DMS53 (cell line): ENCODE measurements around the gene PRKAR2B.
"Not testable (repeated sequence)": the region's sequence is repeated elsewhere in the genome, so short reads cannot be mapped to it uniquely, and the experiment has no call there.

Experiments
- DNase-seq: peaks from one replicate; lab custom pipeline; 2025; lab: John Stamatoyannopoulos, UW

The PRKAR2B gene

DNA sequence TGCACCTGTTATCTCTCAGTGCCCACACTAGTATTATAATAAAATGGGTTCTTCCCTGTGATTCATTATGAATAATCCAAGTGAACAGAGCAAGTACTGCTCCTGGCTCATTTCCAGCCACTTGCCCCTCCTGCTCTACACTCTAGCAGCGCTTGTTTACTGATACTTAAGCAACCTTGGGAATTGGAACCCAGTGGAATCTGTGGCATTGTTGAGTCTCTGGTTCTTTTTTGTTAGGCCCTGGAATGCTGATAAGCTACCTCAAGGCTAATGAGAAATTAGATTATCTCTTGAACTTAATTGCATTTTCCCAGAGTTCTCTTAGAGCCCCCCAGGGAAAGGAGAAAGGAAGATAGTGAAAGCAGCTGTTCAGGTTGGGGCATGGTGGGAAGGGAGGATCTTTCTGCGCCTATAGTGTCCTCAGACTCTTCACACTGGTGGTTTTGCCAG, 34.0 kb downstream of the PRKAR2B start:
- peak; percentile 48 for DNase-seq

DNA sequence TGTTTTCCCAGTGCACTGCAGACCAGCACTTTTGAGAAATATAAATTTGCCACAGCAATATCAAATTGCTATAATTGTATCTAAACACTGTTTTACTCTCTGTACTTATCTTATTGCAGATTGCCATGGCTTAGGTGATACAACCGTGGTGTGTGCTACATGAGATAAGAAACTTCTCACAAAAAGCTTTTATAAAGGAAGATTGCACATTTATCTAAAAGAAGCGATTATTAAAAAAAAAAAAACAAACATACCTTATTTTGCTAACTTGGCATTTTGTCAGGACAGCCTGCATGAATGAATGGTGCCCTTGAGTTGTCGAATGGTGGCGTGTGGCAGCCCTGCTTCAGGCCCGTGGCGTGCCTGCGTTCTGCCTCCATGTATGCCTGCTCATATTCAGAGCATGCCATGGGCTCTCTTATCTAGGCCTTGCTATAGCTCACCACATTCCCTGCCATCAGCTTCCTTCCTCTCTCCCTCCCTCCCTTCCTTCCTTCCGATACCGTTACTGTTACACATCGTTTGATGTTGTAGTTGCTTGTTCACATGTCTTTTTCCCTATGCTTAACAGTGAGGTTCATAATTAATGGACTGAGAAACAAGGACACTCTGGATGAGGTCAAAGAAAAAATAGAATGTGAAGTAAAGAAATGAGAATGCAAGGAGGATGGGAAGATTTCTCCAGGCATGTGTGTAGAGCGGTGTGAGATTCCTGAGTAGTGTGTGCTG, 34.9 kb downstream of the PRKAR2B start:
- DNase-seq: no peak

DNA sequence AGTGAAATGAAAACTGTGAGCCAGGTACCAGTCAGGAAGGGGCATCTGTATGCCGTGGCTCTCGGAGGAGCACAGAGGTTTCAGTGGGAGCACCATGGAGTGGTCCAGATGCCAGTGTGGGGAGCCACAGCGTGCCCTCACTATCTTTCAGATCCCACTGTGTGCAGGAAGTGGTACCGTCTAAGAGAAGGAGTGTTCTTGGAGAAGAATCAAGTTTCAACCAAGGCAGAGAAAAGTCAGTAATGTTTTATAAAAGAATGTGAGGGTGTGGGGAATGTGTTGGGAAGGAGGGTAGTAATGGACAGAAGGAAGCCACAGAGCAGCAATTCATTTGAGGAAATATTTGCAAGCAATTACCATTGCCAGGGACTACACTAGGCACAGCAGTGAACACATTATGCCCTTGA, 35.6 kb downstream of the PRKAR2B start:
- DNase-seq: no peak

DNA sequence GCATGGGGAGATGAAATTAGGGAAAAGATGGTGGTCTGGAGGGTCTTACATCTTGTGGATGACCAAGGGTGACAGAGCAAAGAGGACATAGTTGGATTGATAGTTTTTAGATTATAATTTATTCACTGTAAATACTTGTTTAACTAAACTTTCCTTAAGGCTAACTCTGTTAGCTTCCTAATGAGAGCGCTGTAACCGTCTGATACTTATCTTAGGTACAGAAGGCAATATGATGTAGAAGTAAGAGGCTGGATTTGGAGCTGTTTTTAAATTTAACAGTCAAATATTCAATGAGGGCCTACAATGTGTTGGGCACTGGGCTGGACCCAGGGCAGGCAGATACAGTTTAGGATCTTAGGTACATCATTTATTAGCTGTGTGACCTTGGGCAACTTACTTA, 36.0 kb downstream of the PRKAR2B start:
- DNase-seq: no peak

DNA sequence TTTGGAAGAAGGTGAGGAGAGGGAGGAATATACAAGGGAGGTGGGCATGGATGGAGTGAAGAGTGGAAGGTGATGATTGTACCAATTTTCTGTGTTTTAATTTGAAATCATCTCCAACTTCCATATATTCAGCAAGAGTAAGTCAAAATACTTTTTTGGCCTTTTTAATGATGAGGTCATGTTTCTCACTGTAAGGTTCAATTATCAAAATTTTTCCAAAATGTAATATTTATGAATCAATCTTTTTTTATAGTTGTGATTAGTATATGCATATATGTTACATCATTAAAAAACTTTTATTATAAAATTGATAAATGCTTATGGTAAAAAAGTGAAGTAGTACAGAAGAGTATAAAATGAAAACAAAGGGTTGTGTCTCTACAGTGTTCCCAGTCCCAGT, 40.7 kb downstream of the PRKAR2B start:
- no peak for DNase-seq

DNA sequence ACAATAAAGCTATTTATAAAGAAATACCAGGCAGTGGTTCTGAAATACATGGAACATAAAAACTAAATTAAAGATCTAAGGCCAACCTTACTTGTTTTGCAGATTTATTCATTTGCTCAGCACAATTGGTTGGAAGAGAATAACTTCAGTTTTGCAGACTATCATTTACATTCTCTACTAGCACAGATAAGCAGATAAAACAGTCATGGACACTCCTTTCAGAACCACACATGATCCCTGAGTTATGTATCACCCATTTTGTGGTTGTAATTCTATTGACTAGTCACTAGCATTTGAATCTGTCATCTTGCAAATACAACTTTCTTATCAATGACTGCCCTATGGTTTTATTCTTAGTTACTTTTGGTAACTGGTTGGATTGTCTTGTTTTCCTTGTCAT, 45.1 kb downstream of the PRKAR2B start:
- DNase-seq: no peak

- peak; percentile 88 for DNase-seq
These were observed 46.0 kb downstream of the PRKAR2B start for GRCh38 chr7:107090457-107090856.

DNA sequence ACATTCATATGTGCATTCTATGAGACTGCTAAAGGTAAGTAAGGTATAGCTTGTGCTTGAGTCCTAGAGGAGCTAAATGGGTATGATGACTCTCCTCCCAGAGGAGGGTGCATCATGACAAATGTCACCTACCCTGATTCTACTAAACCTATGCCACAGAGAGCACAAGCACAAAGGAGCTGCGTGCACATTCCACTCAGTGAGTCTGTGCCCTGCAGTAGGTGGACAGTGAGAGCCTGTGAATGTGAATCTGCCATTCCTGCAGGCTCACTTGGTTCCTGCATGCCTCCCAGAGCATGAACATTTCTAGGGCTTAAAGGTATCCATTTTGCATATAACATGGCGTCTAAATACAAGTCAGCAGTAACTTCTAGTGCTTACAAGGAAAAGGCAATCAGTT, 46.8 kb downstream of the PRKAR2B start:
- peak; percentile 16 for DNase-seq

- not testable (repeated sequence) for DNase-seq
These were observed 49.2 kb downstream of the PRKAR2B start for GRCh38 chr7:107093671-107094070.

DNA sequence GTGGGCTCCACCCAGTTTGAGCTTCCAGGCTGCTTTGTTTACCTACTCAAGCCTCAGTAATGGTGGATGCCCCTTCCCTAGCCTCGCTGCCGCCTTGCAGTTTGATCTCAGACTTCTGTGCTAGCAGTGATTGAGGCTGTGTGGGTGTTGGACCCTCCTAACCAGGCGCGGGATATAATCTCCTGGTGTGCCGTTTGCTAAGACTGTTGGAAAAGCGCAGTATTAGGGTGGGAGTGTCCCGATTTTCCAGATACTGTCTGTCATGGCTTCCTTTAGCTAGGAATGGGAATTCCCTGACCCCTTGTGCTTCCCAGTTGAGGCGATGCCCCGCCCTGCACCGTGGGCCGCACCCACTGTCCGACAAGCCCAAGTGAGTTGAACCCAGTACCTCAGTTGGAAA, 54.6 kb downstream of the PRKAR2B start:
- not testable (repeated sequence) for DNase-seq

DNA sequence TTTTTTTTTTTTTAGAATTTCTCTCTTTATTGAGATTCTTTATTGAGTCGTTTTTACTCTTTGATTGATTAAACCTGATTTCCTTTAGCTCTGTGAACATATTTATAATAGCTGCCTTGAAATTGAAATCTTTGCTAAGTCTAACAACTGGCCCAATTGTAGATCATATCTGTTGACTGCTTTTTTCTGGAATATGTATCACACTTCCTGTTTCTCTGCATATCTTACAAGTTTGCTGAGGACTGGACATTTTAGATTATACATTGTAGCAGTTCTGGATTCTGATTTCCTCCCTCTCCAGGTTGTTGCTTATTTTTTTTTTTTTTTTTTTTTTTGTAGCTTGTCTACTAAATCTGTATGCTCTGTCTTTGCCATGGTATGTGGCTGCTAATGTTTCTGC, 56.3 kb downstream of the PRKAR2B start:
- DNase-seq: no peak

- peak; percentile 34 for DNase-seq
These were observed 58.9 kb downstream of the PRKAR2B start for GRCh38 chr7:107103369-107103768.

GRCh38 chr7:107104801-107105200, 60.3 kb downstream of the PRKAR2B start:
- DNase-seq: no peak

DNA sequence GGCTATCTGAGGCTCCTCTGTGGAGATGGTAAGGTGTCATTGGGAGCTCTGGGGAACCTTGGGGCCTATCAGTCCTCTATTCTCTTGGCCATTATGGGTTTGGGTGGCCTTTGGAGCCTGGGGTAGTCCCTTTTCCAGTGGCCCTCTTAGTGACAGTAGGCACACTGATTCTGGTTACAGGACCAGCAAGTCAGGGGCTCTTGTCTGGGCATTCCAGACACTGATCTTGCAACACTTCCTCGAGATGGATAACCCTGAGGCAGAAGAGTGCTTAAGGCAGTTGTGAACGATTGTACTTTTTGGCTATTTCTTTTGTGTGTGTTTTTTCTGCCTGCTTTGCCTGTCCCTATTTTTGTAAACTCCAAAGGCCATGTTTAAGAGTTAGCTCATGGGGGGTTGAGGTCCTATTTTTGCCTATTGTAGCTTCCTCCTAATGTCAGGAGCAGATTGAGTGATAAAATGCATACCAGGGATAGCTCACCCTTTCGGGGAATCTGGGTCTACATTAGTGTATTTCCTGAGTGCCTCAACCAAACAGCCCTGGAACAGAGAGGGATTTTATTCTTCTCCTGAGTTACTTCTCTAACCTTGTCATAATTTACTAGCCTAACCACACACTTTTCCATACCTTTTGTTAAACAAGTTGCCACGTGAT, 61.2 kb downstream of the PRKAR2B start:
- DNase-seq: no peak

DNA sequence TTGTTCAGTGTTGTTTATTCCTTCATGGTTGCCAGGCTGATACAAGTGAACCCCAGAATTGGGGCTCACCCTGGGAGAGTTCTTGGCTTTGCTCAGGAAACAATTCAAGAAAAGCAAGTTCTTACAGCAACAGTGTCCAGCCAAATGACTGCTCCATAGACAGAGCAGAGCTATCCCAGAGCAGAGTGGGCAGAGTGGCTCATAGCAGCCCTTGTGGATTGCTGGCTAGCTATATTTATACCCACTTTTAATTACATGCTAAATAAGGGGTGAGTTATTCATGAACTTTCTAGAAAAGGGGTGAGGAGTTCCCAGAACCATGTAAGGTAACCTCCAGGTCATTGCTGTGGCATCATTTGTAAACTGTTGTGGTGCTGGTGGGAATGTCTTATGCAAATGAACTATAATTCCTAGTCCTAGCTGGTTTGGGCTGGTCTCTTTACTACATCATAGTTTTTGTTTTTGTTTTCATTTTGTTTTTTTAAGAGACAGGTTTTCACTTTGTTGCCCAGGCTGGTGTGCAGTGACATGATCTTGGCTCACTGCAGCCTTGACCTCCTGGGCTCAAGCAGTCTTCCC, 64.4 kb downstream of the PRKAR2B start:
- DNase-seq: no peak

DNA sequence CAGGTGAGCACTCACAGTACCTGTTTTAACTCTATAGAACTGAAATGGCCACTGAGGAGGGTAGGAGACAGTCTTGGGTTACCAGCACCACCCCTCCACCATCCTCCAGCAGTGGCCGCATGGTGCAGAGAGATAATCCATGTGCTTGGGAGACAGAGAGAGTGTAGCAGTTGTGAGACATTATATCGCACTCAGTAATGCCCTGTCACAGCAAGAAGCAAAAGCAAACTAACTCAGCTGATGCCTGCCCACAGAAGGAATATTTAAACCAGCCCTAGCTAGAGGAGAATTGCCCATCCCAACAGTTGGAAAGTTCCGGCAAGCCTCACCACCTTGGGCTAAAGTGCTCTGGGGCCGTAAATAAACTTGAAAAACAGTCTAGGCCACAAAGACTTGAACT, 65.5 kb downstream of the PRKAR2B start:
- no peak for DNase-seq

DNA sequence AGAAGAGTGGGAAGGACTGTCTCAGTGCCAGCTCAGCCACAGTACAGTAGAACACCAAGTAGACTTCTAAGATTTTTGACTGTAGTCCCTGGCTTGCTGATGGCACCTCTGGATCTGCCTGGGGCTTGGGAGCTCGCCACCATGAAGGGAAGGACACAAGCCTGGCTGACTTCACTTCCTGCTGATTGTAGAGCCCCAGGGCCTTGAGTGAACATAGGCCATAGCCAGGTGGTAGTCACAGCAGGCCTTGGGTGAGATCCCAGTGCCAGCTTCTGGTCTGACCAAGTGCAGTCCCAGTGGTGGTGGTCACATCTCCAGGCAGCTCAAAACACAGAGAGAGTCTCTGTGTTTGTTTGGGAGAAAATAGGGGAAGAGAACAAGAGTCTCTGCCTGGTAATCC, 66.7 kb downstream of the PRKAR2B start:
- DNase-seq: no peak

DNA sequence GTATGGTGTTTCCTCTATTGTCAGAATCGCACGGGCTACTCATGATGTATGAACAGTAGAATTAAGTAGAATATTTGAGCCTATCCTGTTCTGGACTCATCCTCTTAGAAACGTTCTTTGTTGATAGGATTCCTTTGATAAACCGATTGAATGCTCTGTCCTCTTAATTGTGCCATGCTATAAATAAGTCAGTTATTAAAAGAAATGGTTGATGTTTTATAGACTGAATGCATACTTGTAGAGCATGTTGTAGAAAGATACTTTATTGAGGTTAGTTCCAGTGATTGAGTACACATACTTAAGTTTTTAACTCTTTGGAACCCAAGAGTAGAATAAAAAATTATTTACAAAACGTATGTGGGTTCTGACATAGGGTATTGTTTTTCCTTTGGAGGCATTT, 69.4 kb downstream of the PRKAR2B start:
- DNase-seq: no peak

DNA sequence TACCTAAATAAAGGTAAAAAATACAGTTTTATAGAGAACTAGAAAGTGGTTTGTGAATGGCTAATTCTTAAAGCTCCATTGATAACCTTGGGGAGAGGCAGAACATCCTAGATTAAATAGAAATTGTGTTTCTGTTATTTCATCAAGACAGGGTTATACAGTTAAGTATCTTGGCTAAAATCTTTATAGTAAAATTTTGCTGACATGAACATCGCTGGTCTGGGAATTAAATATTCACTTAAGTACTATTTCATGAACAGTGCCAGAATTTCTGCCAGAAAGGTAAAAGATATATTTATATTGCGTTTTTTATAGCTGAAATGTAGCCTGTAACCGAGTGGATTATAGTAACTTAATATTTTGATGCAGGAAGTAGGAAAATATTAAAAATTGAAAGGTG, 70.6 kb downstream of the PRKAR2B start:
- DNase-seq: no peak

- no peak for DNase-seq
These were observed 71.4 kb downstream of the PRKAR2B start for GRCh38 chr7:107115762-107116540.

DNA sequence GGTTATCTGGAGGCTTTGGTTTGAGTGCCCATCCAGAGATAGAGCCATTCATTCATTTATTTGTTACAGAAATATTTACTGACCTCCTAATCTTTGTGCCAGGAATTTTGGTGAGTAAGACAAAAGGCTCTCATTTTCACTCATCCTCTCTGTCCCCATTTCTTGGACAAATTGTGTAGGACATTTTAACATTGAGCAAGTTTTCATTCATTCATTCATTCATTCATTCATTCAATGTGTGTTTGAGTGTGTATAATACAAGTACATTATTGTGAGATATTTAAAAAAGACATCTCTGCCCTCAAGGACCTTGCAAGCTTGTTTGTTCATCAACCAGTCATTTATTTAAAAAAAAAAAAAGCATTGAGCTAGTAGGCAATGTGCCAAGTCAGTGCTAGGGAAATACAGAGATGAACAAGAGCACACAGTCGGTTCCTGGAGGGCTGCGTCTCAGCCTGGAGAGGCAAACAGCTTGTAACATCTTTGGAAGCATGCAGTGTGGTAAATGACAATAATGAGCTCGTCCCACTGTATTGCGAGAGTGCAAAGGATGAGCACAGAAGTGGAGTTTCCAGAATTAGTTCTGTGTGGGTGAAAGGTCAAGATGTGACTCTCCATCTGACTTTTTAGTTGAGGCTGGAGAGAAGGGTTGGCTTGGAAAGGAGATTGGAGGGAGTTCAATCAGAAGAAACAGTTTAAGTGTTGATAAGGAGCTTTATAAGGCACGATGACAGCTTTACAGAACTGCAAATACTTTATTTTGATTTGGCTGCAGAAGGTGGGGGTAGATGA, 73.8 kb downstream of the PRKAR2B start:
- no peak for DNase-seq
